OCI-LY1 (cell line): ENCODE data around the gene HDAC3.

Experiments used
- H2AFZ ChIP-seq: fragments of 200-600 bp; sonication (generic), shearing (Covaris generic); 2 replicates; pipeline ENCODE4 v1.6.0; 2014; ENCODE audit warnings: antibody characterized with exemption, mild to moderate bottlenecking, low read length
- H3F3A ChIP-seq: fragments of 200-600 bp; sonication (generic), shearing (Covaris generic); 2 replicates; pipeline ENCODE4 v1.6.0; 2014; ENCODE audit warnings: mild to moderate bottlenecking, antibody characterized with exemption, low read length, moderate library complexity; ENCODE audit not compliant: insufficient read depth
- H3K27ac ChIP-seq: fragments of 200-600 bp; sonication (generic); 2 replicates; pipeline ENCODE4 v1.5.1; 2014; ENCODE audit warnings: low read length, mixed run types, mild to moderate bottlenecking, low read depth; ENCODE audit not compliant: poor library complexity, severe bottlenecking
- H3K27me3 ChIP-seq: fragments of 200-600 bp; sonication (generic); 2 replicates; pipeline ENCODE4 v1.6.0; 2014; ENCODE audit warnings: antibody characterized with exemption, mild to moderate bottlenecking, low read length, moderate library complexity; ENCODE audit not compliant: insufficient read depth
- H3K36me3 ChIP-seq: fragments of 200-600 bp; sonication (generic); 2 replicates; pipeline ENCODE4 v1.6.1; 2014; ENCODE audit warnings: mild to moderate bottlenecking, antibody characterized with exemption, low read length, moderate library complexity, mixed read lengths; ENCODE audit not compliant: insufficient read depth
- H3K4me1 ChIP-seq: fragments of 200-600 bp; sonication (generic); 2 replicates; pipeline ENCODE4 v1.5.1; 2014; ENCODE audit warnings: mild to moderate bottlenecking, low read length, moderate library complexity; ENCODE audit not compliant: insufficient read depth, severe bottlenecking
- H3K4me2 ChIP-seq: fragments of 200-600 bp; sonication (generic), shearing (Covaris generic); 2 replicates; pipeline ENCODE4 v1.6.1; 2014; ENCODE audit warnings: low read length
- H3K4me3 ChIP-seq: fragments of 200-600 bp; sonication (generic); 2 replicates; pipeline ENCODE4 v1.5.1; 2014; ENCODE audit warnings: low read length, low read depth, mild to moderate bottlenecking, mixed read lengths; ENCODE audit not compliant: poor library complexity, severe bottlenecking
- H3K79me2 ChIP-seq: fragments of 200-600 bp; shearing (Covaris generic); 2 replicates; pipeline ENCODE4 v1.6.1; 2016; ENCODE audit warnings: mixed run types, low read length, mixed read lengths; ENCODE audit not compliant: insufficient read depth
- H3K9ac ChIP-seq: fragments of 200-600 bp; sonication (generic), shearing (Covaris generic); 2 replicates; pipeline ENCODE4 v1.6.1; 2014; ENCODE audit warnings: mild to moderate bottlenecking, low read length, mixed read lengths
- H3K9me2 ChIP-seq: fragments of 200-600 bp; sonication (generic), shearing (Covaris generic); 2 replicates; pipeline ENCODE4 v1.6.1; 2014; ENCODE audit warnings: low read depth, mild to moderate bottlenecking, low read length, mixed read lengths
- H3K9me3 ChIP-seq: fragments of 200-600 bp; shearing (Covaris generic); 2 replicates; pipeline ENCODE4 v1.6.1; 2014; ENCODE audit warnings: low read length, mixed read lengths
- H4K20me1 ChIP-seq: fragments of 200-600 bp; sonication (generic), shearing (Covaris generic); 2 replicates; pipeline ENCODE4 v1.6.0; 2016; ENCODE audit warnings: mild to moderate bottlenecking, low read length; ENCODE audit not compliant: insufficient read depth
- EZH2 ChIP-seq: fragments of 200-600 bp; sonication (generic), shearing (Covaris generic); IDR thresholded peaks from 2 replicates; pipeline ENCODE4 v1.8.0; 2017; ENCODE audit warnings: borderline replicate concordance, mixed run types, mild to moderate bottlenecking, antibody characterized with exemption, low read length, moderate library complexity, mixed read lengths
- TF ChIP-seq, protein P1 (sequence below): fragments of 200-600 bp; sonication (generic), shearing (Covaris generic); IDR thresholded peaks from 2 replicates; pipeline ENCODE4 v1.5.1; 2017; ENCODE audit warnings: mild to moderate bottlenecking, antibody characterized with exemption, low read length, moderate library complexity, mixed read lengths

The HDAC3 gene

DNA sequence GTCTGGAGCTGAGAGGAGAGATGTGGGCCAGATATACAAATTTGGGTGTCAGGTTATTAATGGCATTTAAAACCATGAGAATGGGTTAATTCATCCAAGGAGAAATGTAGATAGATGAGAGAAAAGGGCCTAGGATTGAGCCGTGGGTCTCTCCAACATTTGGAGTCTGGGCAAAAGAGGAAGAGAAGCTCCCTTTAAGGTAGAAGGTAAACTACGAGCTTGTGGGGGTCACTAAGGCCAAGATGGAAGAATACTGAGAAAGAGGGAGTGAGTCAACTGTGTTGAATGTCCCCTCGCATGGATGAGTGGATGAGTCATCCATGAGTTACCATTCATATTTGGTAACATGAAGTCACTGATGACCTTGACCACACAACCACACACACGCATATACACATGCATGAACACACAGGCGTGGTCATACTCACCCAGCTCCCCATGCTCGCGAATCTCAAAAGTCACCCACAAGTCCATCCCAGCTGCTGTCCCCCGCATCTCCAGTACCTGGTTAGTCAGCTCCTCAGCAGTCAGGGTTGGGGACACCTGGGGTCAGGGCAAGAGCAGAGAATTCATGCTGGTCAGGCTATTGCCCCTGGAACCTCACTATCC is 21.4 kb upstream of the HDAC3 start:
- Histone ChIP-seq H3K27ac (no peak overlapping the region), H3K79me2 (no peaks in the 10 kb centered on the region), H3F3A (no peaks in the 10 kb centered on the region), H3K27me3 (peaks cover 7% of the 10 kb centered on the region), H3K4me3 (no peak overlapping the region), H2AFZ (no peak overlapping the region), H3K36me3 (no peaks in the 10 kb centered on the region), H4K20me1 (no peaks in the 10 kb centered on the region), H3K4me2 (no peak overlapping the region), H3K4me1 (no peaks in the 10 kb centered on the region), H3K9me3 (no peaks in the 10 kb centered on the region), H3K9ac (no peak overlapping the region), H3K9me2 (no peaks in the 10 kb centered on the region)
- no peak for TF ChIP-seq EZH2
- TF ChIP-seq, protein P1, sequence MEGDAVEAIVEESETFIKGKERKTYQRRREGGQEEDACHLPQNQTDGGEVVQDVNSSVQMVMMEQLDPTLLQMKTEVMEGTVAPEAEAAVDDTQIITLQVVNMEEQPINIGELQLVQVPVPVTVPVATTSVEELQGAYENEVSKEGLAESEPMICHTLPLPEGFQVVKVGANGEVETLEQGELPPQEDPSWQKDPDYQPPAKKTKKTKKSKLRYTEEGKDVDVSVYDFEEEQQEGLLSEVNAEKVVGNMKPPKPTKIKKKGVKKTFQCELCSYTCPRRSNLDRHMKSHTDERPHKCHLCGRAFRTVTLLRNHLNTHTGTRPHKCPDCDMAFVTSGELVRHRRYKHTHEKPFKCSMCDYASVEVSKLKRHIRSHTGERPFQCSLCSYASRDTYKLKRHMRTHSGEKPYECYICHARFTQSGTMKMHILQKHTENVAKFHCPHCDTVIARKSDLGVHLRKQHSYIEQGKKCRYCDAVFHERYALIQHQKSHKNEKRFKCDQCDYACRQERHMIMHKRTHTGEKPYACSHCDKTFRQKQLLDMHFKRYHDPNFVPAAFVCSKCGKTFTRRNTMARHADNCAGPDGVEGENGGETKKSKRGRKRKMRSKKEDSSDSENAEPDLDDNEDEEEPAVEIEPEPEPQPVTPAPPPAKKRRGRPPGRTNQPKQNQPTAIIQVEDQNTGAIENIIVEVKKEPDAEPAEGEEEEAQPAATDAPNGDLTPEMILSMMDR, result no peak

DNA sequence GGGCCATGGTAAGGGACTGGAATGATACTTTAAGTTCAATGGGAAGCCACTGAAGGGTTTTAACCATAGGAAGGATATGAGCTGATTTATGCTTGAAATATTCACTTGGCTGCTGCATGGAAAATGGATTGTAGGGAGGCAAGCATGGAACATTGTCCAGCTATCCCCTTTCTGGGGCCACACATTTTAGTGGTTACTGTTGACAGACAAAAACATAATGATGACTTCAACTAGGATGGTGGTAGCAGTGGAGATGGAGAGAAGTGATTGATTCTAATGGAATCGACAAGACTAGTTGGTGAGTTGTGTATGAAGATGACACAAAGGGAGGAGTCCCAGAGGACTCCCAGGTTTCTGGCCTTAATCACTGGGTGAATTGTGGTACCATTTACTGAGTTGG is 20.8 kb upstream of the HDAC3 start:
- Histone ChIP-seq H3K27me3 (peaks cover 7% of the 10 kb centered on the region), H3K9ac (no peak overlapping the region), H3K79me2 (no peaks in the 10 kb centered on the region), H2AFZ (no peak overlapping the region), H3K4me2 (no peak overlapping the region), H3K9me2 (no peaks in the 10 kb centered on the region), H3F3A (no peaks in the 10 kb centered on the region), H3K4me3 (no peak overlapping the region), H3K36me3 (no peaks in the 10 kb centered on the region), H3K4me1 (no peaks in the 10 kb centered on the region), H4K20me1 (no peaks in the 10 kb centered on the region), H3K9me3 (no peaks in the 10 kb centered on the region), H3K27ac (no peak overlapping the region)
- TF ChIP-seq EZH2, result no peak
- TF ChIP-seq, protein P1, result no peak

DNA sequence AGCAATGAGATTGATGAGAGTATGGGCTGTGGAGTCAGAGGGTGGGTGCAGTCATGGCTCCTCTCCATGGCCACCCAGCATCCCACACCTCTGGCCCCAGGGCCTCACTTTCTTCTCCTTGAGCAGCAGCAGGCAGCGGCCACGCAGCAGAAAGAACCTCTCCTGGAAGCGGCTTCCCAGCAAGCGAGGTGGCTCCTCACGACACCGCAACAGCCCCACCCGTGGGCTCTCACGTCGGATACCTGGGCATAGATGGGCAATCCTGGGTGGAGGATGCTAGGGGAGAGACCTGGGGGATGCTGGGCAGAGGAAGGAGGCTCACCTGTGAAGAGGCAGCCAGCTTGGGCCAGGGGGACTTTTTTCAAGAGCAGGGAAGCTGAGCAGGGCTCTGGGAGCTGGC is 19.7 kb upstream of the HDAC3 start:
- no peaks in the 10 kb centered on the region for H3K79me2 ChIP-seq
- no peak overlapping the region for H3K9ac ChIP-seq
- no peaks in the 10 kb centered on the region for H3K9me3 ChIP-seq
- H3K27me3 ChIP-seq, result peaks cover 7% of the 10 kb centered on the region
- no peaks in the 10 kb centered on the region for H3K9me2 ChIP-seq
- H2AFZ ChIP-seq, result no peak overlapping the region
- TF ChIP-seq, protein P1, result no peak
- TF ChIP-seq EZH2, result no peak
- H3K27ac ChIP-seq, result no peak overlapping the region
- peaks cover 5% of the 10 kb centered on the region for H3K4me1 ChIP-seq
- no peak overlapping the region for H3K4me3 ChIP-seq
- no peaks in the 10 kb centered on the region for H3F3A ChIP-seq
- no peak overlapping the region for H3K4me2 ChIP-seq
- H3K36me3 ChIP-seq, result no peaks in the 10 kb centered on the region
- H4K20me1 ChIP-seq, result no peaks in the 10 kb centered on the region
